Measurements from ENCODE around the gene MYH15.

The MYH15 gene

GRCh38 chr3:108461661-108462111, 48.7 kb downstream of the MYH15 start:
- TF ChIP-seq CTCF (IDR thresholded peaks at IDR 0.05; ENCODE audit: borderline replicate concordance, control extremely low read depth, extremely low read depth, insufficient read depth, missing control alignments), result no peak
- DNase-seq (ENCODE audit: low spot score), result no peak
- in situ Hi-C loops (cut with MboI; ENCODE audit: low sequenced_read_pairs, unreplicated experiment), result no loop called here

DNA sequence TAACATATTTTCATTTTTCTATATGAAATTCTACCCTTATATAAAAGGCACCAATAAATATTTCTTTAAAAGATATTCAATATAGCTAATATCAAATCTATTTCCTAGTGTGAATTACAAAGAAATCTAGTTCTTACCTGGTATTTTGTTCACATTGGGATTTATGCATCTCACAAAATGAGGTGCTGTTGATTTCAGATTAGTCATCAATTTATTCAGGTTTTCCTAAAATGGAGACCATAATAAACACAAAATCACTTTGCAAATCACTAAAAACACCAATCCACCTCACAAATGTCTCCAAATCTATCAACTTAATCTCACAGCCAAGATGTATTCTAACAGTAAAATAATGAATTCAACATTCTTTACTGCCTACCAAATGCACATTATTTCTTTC, 51.2 kb downstream of the MYH15 start:
- in situ Hi-C loops (cut with MboI; ENCODE audit: low sequenced_read_pairs, unreplicated experiment), result no loop called here
- DNase-seq (ENCODE audit: low spot score), result no peak
- TF ChIP-seq CTCF (IDR thresholded peaks at IDR 0.05; ENCODE audit: borderline replicate concordance, control extremely low read depth, extremely low read depth, insufficient read depth, missing control alignments), result no peak

DNA sequence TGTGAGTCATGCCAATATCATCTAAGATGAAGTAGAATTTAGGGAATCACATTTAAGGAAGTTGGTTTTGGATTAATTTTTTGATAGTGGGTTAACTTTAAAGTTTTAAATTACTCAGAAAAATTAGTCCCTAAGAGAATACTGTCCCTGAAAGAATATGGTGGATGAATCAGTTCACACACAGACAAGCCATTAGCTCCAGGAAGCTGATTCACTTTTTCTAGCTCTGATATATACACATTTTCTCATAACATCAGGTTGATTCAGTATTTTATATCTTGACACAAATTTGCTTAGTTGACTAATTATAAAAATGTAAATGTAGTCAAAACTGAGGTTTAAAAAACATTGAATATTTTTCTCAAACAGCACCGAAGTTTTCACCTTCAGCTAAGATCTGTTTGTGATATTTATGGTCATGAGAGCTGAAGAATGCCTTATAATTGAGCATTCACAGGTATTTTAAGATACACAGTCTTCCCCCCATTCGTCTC, 55.1 kb downstream of the MYH15 start:
- in situ Hi-C loops (cut with MboI; ENCODE audit: low sequenced_read_pairs, unreplicated experiment), result no loop called here
- DNase-seq (ENCODE audit: low spot score), result no peak
- TF ChIP-seq CTCF (IDR thresholded peaks at IDR 0.05; ENCODE audit: borderline replicate concordance, control extremely low read depth, extremely low read depth, insufficient read depth, missing control alignments), result no peak

DNA sequence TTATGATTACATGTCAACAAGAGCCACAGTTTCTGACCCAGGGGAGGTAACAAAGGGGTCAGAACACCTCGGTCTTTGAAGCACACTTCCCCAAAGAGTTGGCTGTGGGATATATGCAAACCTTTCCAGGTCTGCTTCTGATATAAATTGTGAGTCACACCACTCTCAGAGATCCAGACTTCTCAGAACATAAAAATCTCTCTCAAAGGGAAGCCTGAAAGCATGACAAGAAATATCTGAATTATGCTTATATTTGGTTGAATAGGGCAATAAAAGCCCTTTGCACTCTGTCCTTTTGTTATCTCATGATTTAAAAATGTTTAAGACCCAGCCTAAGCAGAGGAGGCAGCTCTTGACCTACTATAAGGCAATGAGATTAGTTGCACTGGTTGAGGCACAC, 56.8 kb downstream of the MYH15 start:
- in situ Hi-C loops (cut with MboI; ENCODE audit: low sequenced_read_pairs, unreplicated experiment), result no loop called here
- TF ChIP-seq CTCF (IDR thresholded peaks at IDR 0.05; ENCODE audit: borderline replicate concordance, control extremely low read depth, extremely low read depth, insufficient read depth, missing control alignments), result no peak
- DNase-seq (ENCODE audit: low spot score), result no peak

GRCh38 chr3:108450444-108450843, 60.0 kb downstream of the MYH15 start:
- in situ Hi-C loops (cut with MboI; ENCODE audit: low sequenced_read_pairs, unreplicated experiment), result no loop called here
- TF ChIP-seq CTCF (IDR thresholded peaks at IDR 0.05; ENCODE audit: borderline replicate concordance, control extremely low read depth, extremely low read depth, insufficient read depth, missing control alignments), result no peak
- DNase-seq (ENCODE audit: low spot score), result no peak

GRCh38 chr3:108448593-108448992, 61.8 kb downstream of the MYH15 start:
- in situ Hi-C loops (cut with MboI; ENCODE audit: low sequenced_read_pairs, unreplicated experiment), result no loop called here
- TF ChIP-seq CTCF (IDR thresholded peaks at IDR 0.05; ENCODE audit: borderline replicate concordance, control extremely low read depth, extremely low read depth, insufficient read depth, missing control alignments), result no peak
- DNase-seq (ENCODE audit: low spot score), result no peak

All from GM13976 (cell line).